ENCODE results near the gene STOML1. TPM values are rescaled to one million over a fixed set of nuclear protein-coding genes. Genes with fewer than 3 reads are reported as not detected.

Gene STOML1
- total and polyA plus RNA-seq, 9 of the 15 experiments (the other 6 are each of a cell fraction or from before 2014, with no cell fraction given): 0.25 to 9.7 (median 4.6) TPM

- TF ChIP-seq NR2C1 (IDR thresholded peaks at IDR 0.05): no peak
- TF ChIP-seq NR2C1 (tag; IDR thresholded peaks at IDR 0.05): no peak
- peak; percentile 27; the same call in 1 of the 2 replicates for TF ChIP-seq CTBP1 (IDR thresholded peaks at IDR 0.05; ENCODE audit: borderline replicate concordance)
- TF ChIP-seq ZBTB34 (CRISPR knock-in tag; IDR thresholded peaks at IDR 0.05): no peak
- TF ChIP-seq RUNX1 (IDR thresholded peaks at IDR 0.05; ENCODE audit: low read depth): no peak
- no peak for TF ChIP-seq NR2C2 (CRISPR knock-in tag; IDR thresholded peaks at IDR 0.05)
- TF ChIP-seq NR2C2 (tag; IDR thresholded peaks at IDR 0.05): no peak
- TF ChIP-seq HEY1 (CRISPR knock-in tag; IDR thresholded peaks at IDR 0.05; ENCODE audit: borderline replicate concordance): no peak
- TF ChIP-seq FOXJ2 (tag; IDR thresholded peaks at IDR 0.05): no peak
- TF ChIP-seq NFXL1 (CRISPR knock-in tag; IDR thresholded peaks at IDR 0.05): no peak
- TF ChIP-seq ETV1 (tag; conservative IDR thresholded peaks at IDR 0.05; ENCODE audit: low read depth): peak; percentile 20; the same call in 1 of the 2 replicates
- TF ChIP-seq BACH1 (tag; IDR thresholded peaks at IDR 0.05): no peak
- no peak for TF ChIP-seq ETV6 (IDR thresholded peaks at IDR 0.05; ENCODE audit: borderline replicate concordance in 1 of 2, low read depth in 2 of 2, low read length in 1 of 2)
- TF ChIP-seq ETV6 (CRISPR knock-in tag; IDR thresholded peaks at IDR 0.05; ENCODE audit: borderline replicate concordance): no peak
- no peak for TF ChIP-seq ZNF184 (CRISPR knock-in tag; IDR thresholded peaks at IDR 0.05)
- peak; percentile 46 for TF ChIP-seq CBFA2T3 (IDR thresholded peaks at IDR 0.05)
- no peak for TF ChIP-seq ELF4 (CRISPR knock-in tag; IDR thresholded peaks at IDR 0.05)
- no peak for TF ChIP-seq RFX1 (IDR thresholded peaks at IDR 0.05)
- no peak for TF ChIP-seq RBM22 (IDR thresholded peaks at IDR 0.05; ENCODE audit: low read depth, low read length, poor library complexity, severe bottlenecking)
- TF ChIP-seq STAG1 (CRISPR knock-in tag; IDR thresholded peaks at IDR 0.05; ENCODE audit: borderline replicate concordance): no peak
- peak; percentile 50 for TF ChIP-seq TCF3 (CRISPR knock-in tag; IDR thresholded peaks at IDR 0.05)
- no peak for TF ChIP-seq KLF6 (CRISPR knock-in tag; IDR thresholded peaks at IDR 0.05; ENCODE audit: borderline replicate concordance)
- TF ChIP-seq RBM25 (IDR thresholded peaks at IDR 0.05; ENCODE audit: low read depth, low read length, severe bottlenecking): peak; percentile 67
- TF ChIP-seq SUPT5H (IDR thresholded peaks at IDR 0.05): no peak
Measured at GRCh38 chr15:73932381-73933191, 59.5 kb downstream of the STOML1 start (continued).
